ENCODE data around the gene OTUD4.
A peak's percentile ranks its signal among the peaks of the same experiment; 100 is the strongest.

Gene OTUD4

DNA sequence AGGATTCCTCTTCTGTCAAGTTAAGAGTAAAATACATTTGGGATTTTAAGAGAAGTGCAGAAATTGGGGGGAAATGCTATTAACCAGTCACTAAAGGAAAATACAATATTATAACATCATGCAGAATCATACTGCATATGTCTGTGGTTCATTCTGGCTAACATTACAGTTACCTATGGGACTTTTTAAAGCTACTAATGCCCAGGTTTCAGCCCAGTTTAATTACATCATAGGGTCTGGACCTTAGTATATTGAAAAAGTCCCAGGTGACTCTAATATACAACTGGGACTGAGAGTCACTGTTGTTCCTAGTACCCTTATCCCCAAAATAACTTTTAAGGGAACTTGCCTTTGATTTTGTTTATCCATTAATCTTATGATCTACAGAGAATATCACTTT, 72.3 kb downstream of the OTUD4 start:
- DNase-seq = no peak

DNA sequence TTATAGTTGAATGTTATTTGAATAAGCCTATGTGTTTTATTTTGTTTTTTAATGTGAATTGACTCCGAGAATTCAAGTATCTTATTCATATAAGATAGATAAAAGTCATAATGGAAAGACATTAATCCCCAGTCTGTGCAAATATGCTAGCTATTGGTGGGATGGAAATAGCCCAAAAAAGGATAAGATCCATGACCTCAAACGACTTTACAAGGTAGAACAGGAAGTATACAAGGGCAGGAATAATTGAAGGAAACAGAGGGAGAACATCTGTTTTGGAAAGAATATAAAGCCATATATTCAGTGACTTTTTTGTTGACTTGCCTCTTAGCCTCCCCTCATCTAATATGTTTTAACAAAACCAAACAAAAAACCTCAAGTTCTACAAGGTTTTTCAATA, 73.3 kb downstream of the OTUD4 start:
- no peak for DNase-seq

GRCh38 chr4:145103496-145103895, 76.9 kb downstream of the OTUD4 start:
- no peak for DNase-seq

DNA sequence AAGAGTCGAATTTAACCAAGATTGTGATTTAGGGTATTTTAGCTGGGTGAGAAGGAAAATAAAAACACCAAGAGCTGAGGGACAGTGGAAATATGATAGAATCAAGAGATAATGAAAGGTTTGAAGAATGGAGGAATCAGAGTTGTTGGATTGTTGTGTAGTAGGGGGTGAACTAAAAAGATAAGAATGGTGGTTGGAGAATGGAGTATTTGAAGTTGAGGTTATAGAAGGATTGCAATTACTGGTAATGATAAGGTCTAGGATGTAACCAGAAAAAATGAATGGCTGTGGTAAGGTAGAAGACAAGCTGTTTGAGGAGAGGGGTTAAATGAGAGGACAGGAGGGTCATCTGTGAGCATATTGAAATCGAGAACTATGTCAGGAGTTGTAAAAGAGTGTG, 77.8 kb downstream of the OTUD4 start:
- DNase-seq = no peak

GRCh38 chr4:145101091-145101490, 79.3 kb downstream of the OTUD4 start:
- no peak for DNase-seq

- DNase-seq = no peak
These were observed 80.7 kb downstream of the OTUD4 start for GRCh38 chr4:145099653-145100052.

DNA sequence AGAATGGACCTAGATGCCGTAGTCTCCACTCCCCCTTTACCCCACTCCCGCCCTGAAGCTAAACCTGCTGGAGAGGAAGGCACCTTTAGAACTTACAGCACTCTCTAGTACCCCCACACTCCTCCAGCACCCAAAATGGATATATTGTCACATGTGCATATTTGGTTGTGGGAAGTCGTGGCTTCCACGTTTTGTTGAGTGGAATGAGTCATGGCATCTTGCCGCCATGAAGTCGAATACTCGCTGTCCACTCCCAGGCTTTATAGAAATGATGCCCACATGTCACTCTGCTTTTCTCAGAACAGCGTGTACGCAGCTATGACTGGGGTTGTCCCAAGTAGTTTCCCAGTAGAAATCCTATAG, 81.7 kb downstream of the OTUD4 start:
- peak; percentile 20 for DNase-seq

DNA sequence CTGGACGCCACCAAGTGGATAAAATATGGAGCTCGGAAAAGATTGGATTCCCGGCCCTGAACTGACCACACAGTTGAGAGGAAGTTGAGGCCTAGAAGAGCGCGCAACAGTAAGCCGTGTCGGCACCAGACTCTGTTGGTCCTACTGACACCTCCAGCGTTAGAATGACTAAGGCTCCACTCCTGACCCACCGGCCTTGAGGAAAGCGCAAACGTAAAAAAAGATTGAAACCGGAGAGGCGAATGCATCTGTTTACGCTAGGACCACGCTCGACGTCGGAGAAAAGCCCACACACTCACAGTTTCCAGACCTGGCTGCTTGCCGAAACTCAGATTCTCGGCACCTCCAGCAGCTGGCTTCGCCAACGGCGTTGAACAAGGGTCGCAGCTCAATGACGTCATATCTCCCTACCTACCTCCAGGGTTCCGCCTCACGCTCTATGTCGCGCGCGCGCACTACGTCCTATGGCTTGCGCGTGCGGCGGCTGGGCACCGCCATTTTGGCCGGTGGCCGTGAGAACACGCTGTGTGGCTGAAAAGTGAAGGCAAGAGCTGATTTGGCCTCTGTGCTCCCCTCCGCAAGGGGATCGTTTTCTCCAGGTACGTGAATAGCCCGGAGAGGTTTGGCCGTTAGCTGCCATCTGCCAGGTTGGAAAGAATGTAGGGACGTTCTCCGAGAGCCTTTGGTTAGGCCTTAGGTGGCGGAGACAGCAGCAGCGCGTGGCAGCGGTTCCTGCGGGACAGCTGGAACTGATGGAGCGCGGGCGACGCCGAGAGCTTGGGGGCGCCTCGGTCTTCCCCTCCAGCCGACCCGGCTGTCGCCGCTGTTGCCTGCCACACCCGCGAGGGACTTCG, 82.3 kb downstream of the OTUD4 start, which contains the start of the genes ABCE1 and ANAPC10:
Gene ABCE1 (plus strand): TSS at position 491 of the 854 bp plus-strand sequence. CDS start 6,102 bp downstream, outside the sequence.
Gene ANAPC10 (minus strand): TSS at position 376 of the 854 bp plus-strand sequence. CDS start 2,097 bp downstream, outside the sequence.
- peak; percentile 89 for DNase-seq

GRCh38 chr4:145097331-145097820, 83.0 kb downstream of the OTUD4 start:
- DNase-seq = no peak

GRCh38 chr4:145093638-145094037, 86.8 kb downstream of the OTUD4 start:
- DNase-seq = no peak

DNA sequence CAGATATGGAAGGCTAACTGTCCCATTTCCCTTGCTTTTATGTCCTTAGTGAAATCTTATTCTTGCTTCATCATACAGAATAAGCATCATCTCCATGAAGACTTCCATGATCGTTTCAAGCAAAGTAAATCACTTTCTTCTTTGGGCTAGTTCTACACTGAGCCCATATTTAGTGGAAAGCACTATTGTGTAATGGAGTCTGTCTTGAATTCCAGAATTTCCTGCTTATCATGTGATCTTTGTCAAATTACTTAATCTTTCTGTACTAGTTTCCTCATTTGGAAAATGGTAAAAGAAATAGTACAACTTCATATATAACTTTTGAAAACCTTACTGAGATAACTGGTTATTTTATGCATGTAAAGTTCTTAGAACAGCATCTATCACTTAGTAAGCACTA, 90.0 kb downstream of the OTUD4 start:
- DNase-seq = no peak

DNA sequence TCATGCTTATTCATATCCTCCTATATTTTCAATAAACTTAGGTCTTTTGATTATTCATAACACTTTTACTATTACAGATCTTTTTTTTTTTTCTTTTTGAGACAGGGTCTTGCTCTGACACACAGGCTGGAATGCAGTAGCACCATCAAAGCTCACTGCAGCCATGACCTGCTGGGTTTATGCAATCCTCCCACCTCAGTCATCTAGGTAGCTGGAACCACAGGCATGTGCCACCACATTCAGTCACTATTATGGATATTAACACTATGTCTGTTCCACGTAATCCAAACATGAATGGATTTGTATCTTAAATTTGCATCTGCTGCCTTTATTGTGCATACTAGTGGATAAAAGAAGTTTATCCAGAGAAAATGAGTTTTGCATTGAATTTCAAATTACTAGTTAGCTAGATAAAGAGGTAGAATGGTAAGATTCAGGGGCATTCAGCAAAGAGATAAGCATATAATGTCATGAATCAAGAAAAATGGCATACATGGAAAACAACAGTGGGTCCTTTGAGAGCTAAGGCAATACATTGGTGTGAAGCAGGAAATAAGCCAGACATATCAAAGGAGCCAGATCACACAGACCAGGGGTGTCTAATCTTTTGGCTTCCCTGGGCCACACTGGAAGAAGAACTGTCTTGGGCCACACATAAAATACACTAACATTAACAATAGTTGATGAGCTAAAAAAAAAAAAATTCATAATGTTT, 96.3 kb downstream of the OTUD4 start:
- DNase-seq = no peak
